Activated naive CD8-positive, alpha-beta T cell (primary cell): ENCODE data around the gene PTPRN2.
"Not testable (repeated sequence)": the region's sequence is repeated elsewhere in the genome, so short reads cannot be mapped to it uniquely, and the experiment has no call there.

Experiments
- H3K27ac Mint-ChIP-seq: one replicate; pipeline ENCODE4 v1.8.0; 2021; ENCODE audit warnings: mixed read lengths
- H3K27me3 Mint-ChIP-seq: one replicate; pipeline ENCODE4 v1.8.0; 2021; ENCODE audit warnings: mixed read lengths
- H3K36me3 Mint-ChIP-seq: one replicate; pipeline ENCODE4 v1.8.0; 2021; ENCODE audit warnings: mixed read lengths
- H3K4me1 Mint-ChIP-seq: one replicate; pipeline ENCODE4 v1.8.0; 2021; ENCODE audit warnings: low read depth, mixed read lengths
- H3K4me3 Mint-ChIP-seq: one replicate; pipeline ENCODE4 v1.8.0; 2021; ENCODE audit warnings: mild to moderate bottlenecking, mixed read lengths
- H3K9me3 Mint-ChIP-seq: one replicate; pipeline ENCODE4 v1.8.0; 2021; ENCODE audit warnings: low read depth, mixed read lengths

PTPRN2 gene

GRCh38 chr7:158428837-158429753 lies 158.5 kb downstream of the PTPRN2 start:
- no peaks in the 10 kb centered on the region for H3K36me3 Mint-ChIP-seq
- no peak overlapping the region for H3K4me3 Mint-ChIP-seq
- H3K27ac Mint-ChIP-seq: no peak overlapping the region
- H3K27me3 Mint-ChIP-seq: peaks cover 9% of the 10 kb centered on the region
- H3K9me3 Mint-ChIP-seq: no peaks in the 10 kb centered on the region
- no peaks in the 10 kb centered on the region for H3K4me1 Mint-ChIP-seq

- peaks cover 9% of the 10 kb centered on the region for H3K27me3 Mint-ChIP-seq
- H3K4me3 Mint-ChIP-seq: no peak overlapping the region
- H3K36me3 Mint-ChIP-seq: no peaks in the 10 kb centered on the region
- no peak overlapping the region for H3K27ac Mint-ChIP-seq
- no peaks in the 10 kb centered on the region for H3K4me1 Mint-ChIP-seq
- no peaks in the 10 kb centered on the region for H3K9me3 Mint-ChIP-seq
Observed at GRCh38 chr7:158428131-158428836, 159.3 kb downstream of the PTPRN2 start.

- H3K4me3 Mint-ChIP-seq, H3K27ac Mint-ChIP-seq, H3K9me3 Mint-ChIP-seq, H3K27me3 Mint-ChIP-seq, H3K4me1 Mint-ChIP-seq, H3K36me3 Mint-ChIP-seq: not testable (repeated sequence)
Observed at GRCh38 chr7:158425676-158426075, 161.9 kb downstream of the PTPRN2 start.

GRCh38 chr7:158424531-158424930 lies 163.1 kb downstream of the PTPRN2 start:
- no peaks in the 10 kb centered on the region for H3K36me3 Mint-ChIP-seq
- H3K27ac Mint-ChIP-seq: no peak overlapping the region
- H3K9me3 Mint-ChIP-seq: no peaks in the 10 kb centered on the region
- H3K4me1 Mint-ChIP-seq: no peaks in the 10 kb centered on the region
- H3K27me3 Mint-ChIP-seq: no peaks in the 10 kb centered on the region
- no peak overlapping the region for H3K4me3 Mint-ChIP-seq

GRCh38 chr7:158424011-158424410 lies 163.6 kb downstream of the PTPRN2 start:
- no peaks in the 10 kb centered on the region for H3K36me3 Mint-ChIP-seq
- no peak overlapping the region for H3K4me3 Mint-ChIP-seq
- no peaks in the 10 kb centered on the region for H3K9me3 Mint-ChIP-seq
- H3K27me3 Mint-ChIP-seq: no peaks in the 10 kb centered on the region
- no peak overlapping the region for H3K27ac Mint-ChIP-seq
- no peaks in the 10 kb centered on the region for H3K4me1 Mint-ChIP-seq

- H3K36me3 Mint-ChIP-seq: no peaks in the 10 kb centered on the region
- no peaks in the 10 kb centered on the region for H3K4me1 Mint-ChIP-seq
- no peaks in the 10 kb centered on the region for H3K27me3 Mint-ChIP-seq
- H3K27ac Mint-ChIP-seq: no peak overlapping the region
- H3K4me3 Mint-ChIP-seq: no peak overlapping the region
- H3K9me3 Mint-ChIP-seq: no peaks in the 10 kb centered on the region
Observed at GRCh38 chr7:158422887-158423560, 164.6 kb downstream of the PTPRN2 start.

GRCh38 chr7:158422196-158422886 lies 165.3 kb downstream of the PTPRN2 start:
- Mint-ChIP-seq H3K9me3 (no peaks in the 10 kb centered on the region), H3K27me3 (no peaks in the 10 kb centered on the region), H3K36me3 (no peaks in the 10 kb centered on the region), H3K27ac (no peak overlapping the region), H3K4me1 (no peaks in the 10 kb centered on the region), H3K4me3 (no peak overlapping the region)

GRCh38 chr7:158421361-158421760 lies 166.3 kb downstream of the PTPRN2 start:
- Mint-ChIP-seq H3K4me1 (no peaks in the 10 kb centered on the region), H3K27me3 (no peaks in the 10 kb centered on the region), H3K27ac (no peak overlapping the region), H3K9me3 (no peaks in the 10 kb centered on the region), H3K36me3 (no peaks in the 10 kb centered on the region), H3K4me3 (no peak overlapping the region)

GRCh38 chr7:158420591-158421340 lies 166.9 kb downstream of the PTPRN2 start:
- H3K4me1 Mint-ChIP-seq: no peaks in the 10 kb centered on the region
- no peaks in the 10 kb centered on the region for H3K27me3 Mint-ChIP-seq
- no peaks in the 10 kb centered on the region for H3K36me3 Mint-ChIP-seq
- H3K4me3 Mint-ChIP-seq: no peak overlapping the region
- H3K27ac Mint-ChIP-seq: no peak overlapping the region
- H3K9me3 Mint-ChIP-seq: no peaks in the 10 kb centered on the region

GRCh38 chr7:158419238-158419785 lies 168.3 kb downstream of the PTPRN2 start:
- Mint-ChIP-seq H3K27ac (no peak overlapping the region), H3K4me3 (no peak overlapping the region), H3K27me3 (no peaks in the 10 kb centered on the region), H3K4me1 (no peaks in the 10 kb centered on the region), H3K9me3 (no peaks in the 10 kb centered on the region), H3K36me3 (no peaks in the 10 kb centered on the region)

GRCh38 chr7:158418395-158418794 lies 169.2 kb downstream of the PTPRN2 start:
- H3K9me3 Mint-ChIP-seq, H3K27ac Mint-ChIP-seq, H3K4me1 Mint-ChIP-seq, H3K36me3 Mint-ChIP-seq, H3K27me3 Mint-ChIP-seq, H3K4me3 Mint-ChIP-seq: not testable (repeated sequence)

GRCh38 chr7:158416283-158416933 lies 171.2 kb downstream of the PTPRN2 start:
- Mint-ChIP-seq H3K4me3 (no peak overlapping the region), H3K4me1 (no peaks in the 10 kb centered on the region), H3K9me3 (no peaks in the 10 kb centered on the region), H3K27me3 (peaks cover 2% of the 10 kb centered on the region), H3K36me3 (no peaks in the 10 kb centered on the region), H3K27ac (no peak overlapping the region)

- Mint-ChIP-seq H3K4me1 (no peaks in the 10 kb centered on the region), H3K36me3 (no peaks in the 10 kb centered on the region), H3K27me3 (peaks cover 2% of the 10 kb centered on the region), H3K9me3 (no peaks in the 10 kb centered on the region), H3K27ac (no peak overlapping the region), H3K4me3 (no peak overlapping the region)
Observed at GRCh38 chr7:158415316-158415715, 172.3 kb downstream of the PTPRN2 start.
